ENCODE measurements around the gene ZNRF4.
"Not testable (repeated sequence)": the region's sequence is repeated elsewhere in the genome, so short reads cannot be mapped to it uniquely, and the experiment has no call there.

The ZNRF4 gene

DNA sequence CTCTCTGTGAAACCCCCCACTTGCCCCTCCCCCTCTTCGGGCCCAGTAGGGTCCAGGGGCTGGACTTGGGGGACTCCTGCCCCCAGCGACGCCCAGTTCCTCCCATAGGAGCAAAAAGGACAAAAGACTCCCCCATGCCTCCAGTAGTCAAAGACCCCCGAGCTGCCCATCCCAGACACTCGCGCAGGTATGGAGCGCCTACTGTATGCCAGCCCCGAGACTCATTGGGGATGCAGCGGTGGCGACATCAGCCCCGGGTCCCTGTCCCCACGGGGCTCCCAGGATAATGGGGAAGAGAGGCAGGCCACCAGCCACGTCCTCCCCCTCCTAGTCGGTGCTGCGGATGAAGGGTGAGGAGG lies 18.3 kb upstream of the ZNRF4 start:
- Histone ChIP-seq H3K9ac (ENCODE audit: low read length) (no peak overlapping the region), H3K27ac (ENCODE audit: low read length) (no peak overlapping the region), H3K79me2 (ENCODE audit: low read length) (no peaks in the 10 kb centered on the region), H3K36me3 (replicated peaks; ENCODE audit: low read depth, low read length) (no peaks in the 10 kb centered on the region), H3K4me1 (ENCODE audit: low read length) (no peaks in the 10 kb centered on the region), H3K4me2 (ENCODE audit: low read length) (no peak overlapping the region), H3K4me3 (ENCODE audit: low read length) (no peak overlapping the region), H3K9me3 (ENCODE audit: insufficient read depth, low read length) (no peaks in the 10 kb centered on the region), H2AFZ (ENCODE audit: low read depth, low read length) (no peak overlapping the region), H3K27me3 (ENCODE audit: low read depth, low read length) (no peaks in the 10 kb centered on the region), H4K20me1 (ENCODE audit: insufficient read depth, low read length) (no peaks in the 10 kb centered on the region)
- TF ChIP-seq, protein P1, sequence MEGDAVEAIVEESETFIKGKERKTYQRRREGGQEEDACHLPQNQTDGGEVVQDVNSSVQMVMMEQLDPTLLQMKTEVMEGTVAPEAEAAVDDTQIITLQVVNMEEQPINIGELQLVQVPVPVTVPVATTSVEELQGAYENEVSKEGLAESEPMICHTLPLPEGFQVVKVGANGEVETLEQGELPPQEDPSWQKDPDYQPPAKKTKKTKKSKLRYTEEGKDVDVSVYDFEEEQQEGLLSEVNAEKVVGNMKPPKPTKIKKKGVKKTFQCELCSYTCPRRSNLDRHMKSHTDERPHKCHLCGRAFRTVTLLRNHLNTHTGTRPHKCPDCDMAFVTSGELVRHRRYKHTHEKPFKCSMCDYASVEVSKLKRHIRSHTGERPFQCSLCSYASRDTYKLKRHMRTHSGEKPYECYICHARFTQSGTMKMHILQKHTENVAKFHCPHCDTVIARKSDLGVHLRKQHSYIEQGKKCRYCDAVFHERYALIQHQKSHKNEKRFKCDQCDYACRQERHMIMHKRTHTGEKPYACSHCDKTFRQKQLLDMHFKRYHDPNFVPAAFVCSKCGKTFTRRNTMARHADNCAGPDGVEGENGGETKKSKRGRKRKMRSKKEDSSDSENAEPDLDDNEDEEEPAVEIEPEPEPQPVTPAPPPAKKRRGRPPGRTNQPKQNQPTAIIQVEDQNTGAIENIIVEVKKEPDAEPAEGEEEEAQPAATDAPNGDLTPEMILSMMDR (IDR thresholded peaks at IDR 0.05; ENCODE audit: low read depth, low read length): no peak
- no peak for TF ChIP-seq EZH2phosphoT487 (IDR thresholded peaks at IDR 0.05; ENCODE audit: low read depth)

DNA sequence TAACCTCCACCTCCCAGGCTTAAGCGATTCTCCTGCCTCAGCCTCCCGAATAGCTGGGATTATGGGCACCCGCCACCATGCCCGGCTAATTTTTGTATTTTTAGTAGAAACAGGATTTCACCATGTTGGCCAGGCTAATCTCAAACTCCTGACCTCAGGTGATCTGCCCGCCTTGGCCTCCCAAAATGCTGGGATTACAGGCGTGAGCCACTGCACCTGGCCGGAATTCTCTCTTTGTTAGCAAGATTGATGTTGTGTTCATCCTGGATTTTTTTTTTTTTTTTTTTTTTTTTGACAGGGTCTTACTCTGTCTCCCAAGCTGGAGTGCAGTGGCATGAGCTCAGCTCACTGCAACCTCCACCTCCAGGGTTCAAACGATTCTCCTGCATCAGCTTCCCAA lies 16.5 kb upstream of the ZNRF4 start:
- H3K4me3 ChIP-seq (ENCODE audit: low read length); H3K9me3 ChIP-seq (ENCODE audit: insufficient read depth, low read length); H3K36me3 ChIP-seq (replicated peaks; ENCODE audit: low read depth, low read length); H2AFZ ChIP-seq (ENCODE audit: low read depth, low read length); H3K79me2 ChIP-seq (ENCODE audit: low read length); H3K27me3 ChIP-seq (ENCODE audit: low read depth, low read length); H4K20me1 ChIP-seq (ENCODE audit: insufficient read depth, low read length); H3K4me1 ChIP-seq (ENCODE audit: low read length); H3K4me2 ChIP-seq (ENCODE audit: low read length); H3K9ac ChIP-seq (ENCODE audit: low read length); H3K27ac ChIP-seq (ENCODE audit: low read length): not testable (repeated sequence)

DNA sequence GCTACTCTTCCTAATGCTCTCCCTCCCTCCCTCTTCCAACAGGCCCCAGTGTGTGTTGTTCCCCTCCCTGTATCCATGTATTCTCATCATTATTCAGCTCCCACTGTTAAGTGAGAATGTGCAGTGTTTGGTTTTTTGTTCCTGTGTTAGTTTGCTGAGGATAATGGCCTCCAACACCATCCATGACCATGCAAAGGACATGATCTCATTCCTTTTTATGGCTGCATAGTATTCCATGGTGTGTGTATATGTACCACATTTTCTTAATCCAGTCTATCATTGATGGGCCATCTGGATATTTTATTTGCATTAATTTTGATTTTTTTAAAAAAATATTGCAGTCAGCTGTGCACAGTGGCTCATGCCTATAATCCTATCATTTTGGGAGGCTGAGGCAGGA lies 15.8 kb upstream of the ZNRF4 start:
- Histone ChIP-seq H3K4me2 (ENCODE audit: low read length) (no peak overlapping the region), H2AFZ (ENCODE audit: low read depth, low read length) (no peak overlapping the region), H3K4me3 (ENCODE audit: low read length) (no peak overlapping the region), H3K36me3 (replicated peaks; ENCODE audit: low read depth, low read length) (no peaks in the 10 kb centered on the region), H3K9me3 (ENCODE audit: insufficient read depth, low read length) (no peaks in the 10 kb centered on the region), H3K27me3 (ENCODE audit: low read depth, low read length) (no peaks in the 10 kb centered on the region), H3K9ac (ENCODE audit: low read length) (no peak overlapping the region), H3K27ac (ENCODE audit: low read length) (no peak overlapping the region), H4K20me1 (ENCODE audit: insufficient read depth, low read length) (no peaks in the 10 kb centered on the region), H3K4me1 (ENCODE audit: low read length) (no peaks in the 10 kb centered on the region), H3K79me2 (ENCODE audit: low read length) (no peaks in the 10 kb centered on the region)
- TF ChIP-seq, protein P1 (IDR thresholded peaks at IDR 0.05; ENCODE audit: low read depth, low read length): no peak

DNA sequence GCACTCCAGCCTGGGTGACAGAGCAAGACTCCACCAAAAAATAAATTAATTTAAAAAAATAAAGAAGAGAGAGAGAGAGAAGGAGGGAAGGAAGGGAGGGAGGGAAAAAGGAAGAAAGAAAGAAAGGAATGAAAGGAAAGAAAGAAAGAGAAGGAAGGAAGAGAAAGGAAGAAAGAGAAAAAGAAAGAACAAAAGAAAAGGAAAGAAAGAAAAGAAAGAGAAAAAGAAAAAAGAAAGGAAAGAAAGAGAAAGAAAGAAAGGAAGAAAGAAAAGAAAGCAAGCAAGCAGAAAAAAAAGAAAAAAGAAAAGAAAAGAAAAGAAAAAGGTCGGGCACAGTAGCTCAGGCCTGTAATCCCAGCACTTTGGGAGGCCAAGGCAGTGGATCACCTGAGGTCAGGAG lies 14.9 kb upstream of the ZNRF4 start:
- Histone ChIP-seq H3K36me3 (replicated peaks; ENCODE audit: low read depth, low read length) (no peaks in the 10 kb centered on the region), H3K79me2 (ENCODE audit: low read length) (no peaks in the 10 kb centered on the region), H2AFZ (ENCODE audit: low read depth, low read length) (no peak overlapping the region), H3K9me3 (ENCODE audit: insufficient read depth, low read length) (no peaks in the 10 kb centered on the region), H3K4me1 (ENCODE audit: low read length) (no peaks in the 10 kb centered on the region), H3K27me3 (ENCODE audit: low read depth, low read length) (no peaks in the 10 kb centered on the region), H3K4me3 (ENCODE audit: low read length) (no peak overlapping the region), H3K4me2 (ENCODE audit: low read length) (no peak overlapping the region), H3K27ac (ENCODE audit: low read length) (no peak overlapping the region), H3K9ac (ENCODE audit: low read length) (no peak overlapping the region), H4K20me1 (ENCODE audit: insufficient read depth, low read length) (no peaks in the 10 kb centered on the region)
- TF ChIP-seq, protein P1 (IDR thresholded peaks at IDR 0.05; ENCODE audit: low read depth, low read length): no peak
- TF ChIP-seq EZH2phosphoT487 (IDR thresholded peaks at IDR 0.05; ENCODE audit: low read depth): no peak

DNA sequence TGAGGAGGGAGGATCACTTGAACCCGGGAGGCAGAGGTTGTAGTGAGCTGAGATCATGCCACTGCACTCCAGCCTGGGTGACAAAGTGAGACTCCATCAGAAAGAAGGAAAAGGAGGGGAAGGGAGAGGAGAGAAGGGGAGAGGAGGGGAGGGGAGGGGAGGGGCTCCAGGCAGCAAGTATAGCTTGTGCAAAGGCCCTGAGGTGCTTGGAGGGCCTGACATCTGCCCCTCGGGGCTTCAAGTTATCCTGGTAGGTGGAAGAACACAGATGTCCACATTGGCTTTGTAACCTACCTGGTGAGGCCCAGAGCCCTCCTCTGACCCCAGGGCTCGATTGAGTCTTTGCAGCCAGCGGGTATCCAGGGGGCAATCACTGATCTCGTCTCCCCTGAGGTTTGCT lies 11.5 kb upstream of the ZNRF4 start:
- no peak overlapping the region for H3K27ac ChIP-seq (ENCODE audit: low read length)
- H3K4me1 ChIP-seq (ENCODE audit: low read length): no peaks in the 10 kb centered on the region
- no peaks in the 10 kb centered on the region for H3K36me3 ChIP-seq (replicated peaks; ENCODE audit: low read depth, low read length)
- no peaks in the 10 kb centered on the region for H3K79me2 ChIP-seq (ENCODE audit: low read length)
- H3K27me3 ChIP-seq (ENCODE audit: low read depth, low read length): no peaks in the 10 kb centered on the region
- no peak overlapping the region for H3K9ac ChIP-seq (ENCODE audit: low read length)
- no peak for TF ChIP-seq EZH2phosphoT487 (IDR thresholded peaks at IDR 0.05; ENCODE audit: low read depth)
- TF ChIP-seq, protein P1 (IDR thresholded peaks at IDR 0.05; ENCODE audit: low read depth, low read length): no peak
- H3K4me3 ChIP-seq (ENCODE audit: low read length): no peak overlapping the region
- no peaks in the 10 kb centered on the region for H4K20me1 ChIP-seq (ENCODE audit: insufficient read depth, low read length)
- H3K9me3 ChIP-seq (ENCODE audit: insufficient read depth, low read length): no peaks in the 10 kb centered on the region
- H3K4me2 ChIP-seq (ENCODE audit: low read length): no peak overlapping the region
- no peak overlapping the region for H2AFZ ChIP-seq (ENCODE audit: low read depth, low read length)

Data from OCI-LY3 (cell line).